ENCODE measurements around the gene CYP2C18. TPM values are rescaled to one million over a fixed set of nuclear protein-coding genes. Genes with fewer than 3 reads are reported as not detected.

CYP2C18 gene
- polyA plus RNA-seq, 3 donors from 2014 or later, result not detected

DNA sequence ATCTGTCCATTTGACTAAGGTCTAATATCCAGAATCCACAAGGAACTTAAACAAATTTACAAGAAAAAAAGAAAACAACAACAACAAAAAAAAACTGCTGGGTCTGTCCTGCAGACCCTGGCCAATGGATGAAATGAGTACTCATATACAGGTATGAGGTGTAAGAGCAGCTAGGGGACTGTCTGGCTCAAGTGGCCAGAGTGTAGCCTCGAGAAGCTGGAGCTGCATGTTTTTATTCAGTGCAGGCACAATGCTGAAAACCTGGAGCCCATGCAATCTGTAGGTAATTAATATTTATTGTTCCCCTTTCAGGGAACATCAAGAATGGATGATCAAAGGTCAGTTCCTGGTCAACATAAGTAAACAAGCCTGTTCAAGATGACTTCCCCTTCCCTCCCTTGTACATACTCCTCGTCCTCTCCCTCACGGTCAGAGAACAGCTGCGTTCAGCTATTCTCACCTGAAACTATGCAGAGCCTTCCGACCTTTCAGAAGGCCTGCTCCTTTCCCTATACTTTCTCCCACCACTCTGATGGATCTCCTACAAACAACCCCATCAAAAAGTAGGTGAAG, 94.4 kb downstream of the CYP2C18 start:
- no peak for DNase-seq
- Mint-ChIP-seq H3K27ac (no peak overlapping the region), H3K4me1 (no peaks in the 10 kb centered on the region), H3K4me3 (no peak overlapping the region), H3K36me3 (no peaks in the 10 kb centered on the region), H3K9me3 (peaks cover 0 to 16% (median 8%) of the 10 kb centered on the region in 6 donors), H3K27me3 (ENCODE audit: low read depth in 3 of 3) (peaks cover 0 to 5% (median 0%) of the 10 kb centered on the region in 3 donors)

DNA sequence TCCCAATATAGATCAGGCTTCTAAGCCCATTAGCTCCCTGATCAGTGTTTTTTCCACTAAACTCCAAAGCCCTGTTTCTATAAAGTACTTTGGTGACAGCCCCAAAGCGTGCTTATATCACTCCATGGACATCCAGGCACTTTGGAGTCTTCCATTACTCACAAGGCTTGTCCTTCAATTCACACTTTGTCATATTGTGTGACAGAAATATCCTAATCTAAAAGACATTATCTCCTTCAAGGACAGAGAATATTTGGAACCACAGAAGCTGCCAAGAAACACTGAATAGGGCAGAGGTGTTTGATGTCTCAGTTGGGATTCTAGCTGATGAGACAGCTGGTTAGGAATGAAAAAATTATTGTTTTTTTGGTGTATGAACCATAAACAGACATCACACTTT, 97.3 kb downstream of the CYP2C18 start:
- H3K27ac Mint-ChIP-seq, result no peak overlapping the region
- no peaks in the 10 kb centered on the region for H3K27me3 Mint-ChIP-seq (ENCODE audit: low read depth in 3 of 3)
- H3K4me1 Mint-ChIP-seq, result no peaks in the 10 kb centered on the region

DNA sequence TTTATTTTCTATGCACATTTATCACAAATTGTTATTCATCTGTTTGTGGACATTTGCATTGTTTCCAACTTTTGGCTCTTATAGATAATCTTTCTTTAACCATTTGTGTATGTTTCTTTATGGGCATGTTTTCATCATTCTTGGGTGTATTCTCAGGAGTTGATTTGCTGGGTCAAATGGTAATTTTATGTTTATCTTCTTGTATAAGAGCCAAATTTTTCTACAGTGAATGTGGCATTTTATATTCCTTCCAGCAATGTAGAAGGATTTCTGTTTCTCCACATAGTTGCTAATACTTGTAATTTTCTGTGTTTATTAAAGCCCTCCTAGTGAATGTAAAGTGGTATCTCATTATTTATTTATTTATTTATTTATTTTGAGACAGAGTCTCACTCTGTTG, 100.7 kb downstream of the CYP2C18 start:
- H3K27ac Mint-ChIP-seq, result no peak overlapping the region
- peaks cover 0 to 11% (median under 1%) of the 10 kb centered on the region in 6 donors for H3K9me3 Mint-ChIP-seq
- no peaks in the 10 kb centered on the region for H3K4me1 Mint-ChIP-seq
- DNase-seq, result no peak
- no peaks in the 10 kb centered on the region for H3K27me3 Mint-ChIP-seq (ENCODE audit: low read depth in 3 of 3)
- H3K4me3 Mint-ChIP-seq, result no peak overlapping the region
- no peaks in the 10 kb centered on the region for H3K36me3 Mint-ChIP-seq

More for the DNA sequence above, 97.3 kb downstream of the CYP2C18 start:
- DNase-seq, result no peak
- no peaks in the 10 kb centered on the region for H3K36me3 Mint-ChIP-seq
- H3K9me3 Mint-ChIP-seq, result peaks cover 0 to 10% (median 5%) of the 10 kb centered on the region in 6 donors
- H3K4me3 Mint-ChIP-seq, result no peak overlapping the region

DNA sequence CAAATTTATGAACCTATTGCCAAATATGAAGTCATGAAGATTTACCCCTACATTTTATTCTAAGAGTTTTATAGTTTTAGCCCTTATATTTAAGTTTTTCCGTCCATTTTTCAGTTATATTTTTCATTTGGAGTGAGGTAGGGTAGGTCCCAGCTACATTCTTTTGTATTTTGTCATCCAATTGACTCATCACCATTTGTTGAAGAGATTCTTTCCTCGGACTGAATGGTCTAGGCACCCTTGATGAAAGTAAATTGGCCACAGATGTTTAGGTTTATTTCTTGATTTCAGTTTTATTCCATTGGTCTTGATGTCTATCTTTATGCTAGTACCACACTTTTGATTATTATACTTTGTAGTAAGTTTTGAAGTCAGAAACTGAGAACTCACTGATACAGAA, 101.7 kb downstream of the CYP2C18 start:
- H3K4me3 Mint-ChIP-seq, result no peak overlapping the region
- no peak overlapping the region for H3K27ac Mint-ChIP-seq
- H3K36me3 Mint-ChIP-seq, result no peaks in the 10 kb centered on the region
- no peaks in the 10 kb centered on the region for H3K27me3 Mint-ChIP-seq (ENCODE audit: low read depth in 3 of 3)
- peaks cover 0 to 12% (median 4%) of the 10 kb centered on the region in 6 donors for H3K9me3 Mint-ChIP-seq
- DNase-seq, result no peak
- H3K4me1 Mint-ChIP-seq, result no peaks in the 10 kb centered on the region

Other genes starting within 250 kb of the CYP2C18 start
- gene HELLS, start 137.9 kb upstream of the CYP2C18 start, polyA plus RNA-seq, result 1 to 10 TPM; 1.8 to 7.5 (median 2.9) TPM
- gene CYP2C19, start 79.0 kb downstream of the CYP2C18 start, polyA plus RNA-seq, result not detected

Data from immature natural killer cell (primary cell).